Measurements from ENCODE around the gene ZGPAT. TPM values are rescaled to one million over a fixed set of nuclear protein-coding genes. Genes with fewer than 3 reads are reported as not detected.

The ZGPAT gene
- total and polyA plus RNA-seq, 10 of the 15 experiments (the other 5 are each of a cell fraction or from before 2014, with no cell fraction given), result 0.58 to 52.9 (median 18.0) TPM

DNA sequence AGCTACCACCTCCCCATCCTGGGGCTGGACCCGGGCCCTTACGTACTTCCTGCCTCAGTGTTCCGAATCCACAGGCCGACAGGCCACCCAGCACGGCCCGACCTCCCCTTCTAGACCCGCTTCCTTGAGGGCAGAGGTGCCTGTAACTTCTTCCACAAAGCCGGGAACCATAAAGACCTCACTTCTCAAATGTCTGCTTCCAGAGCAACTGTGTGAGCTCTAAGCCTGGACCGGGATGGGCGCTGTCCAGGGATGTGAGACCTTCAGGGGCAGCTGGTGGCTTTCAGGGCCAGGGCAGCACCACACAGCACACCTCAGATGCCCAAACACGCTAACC is 41.1 kb downstream of the ZGPAT start:
- no peak overlapping the region for H2AFZ ChIP-seq (ENCODE audit: control insufficient read depth, low read depth, low read length)
- no peaks in the 10 kb centered on the region for H4K20me1 ChIP-seq (ENCODE audit: control insufficient read depth, insufficient read depth)
- no peak overlapping the region for H3K9ac ChIP-seq (ENCODE audit: control insufficient read depth, insufficient read depth, low read length)
- ChIA-PET SMC1A (ENCODE audit: uncharacterized antibody, unreplicated experiment) (no interaction called here), CTCF (interaction anchor here (1.3 kb wide), 1 partner anchor 115 kb away, joined by 3 read pairs; no protein-coding TSS in a partner anchor), RAD21 (ENCODE audit: unreplicated experiment) (no interaction called here), POLR2A (no interaction called here)
- BruUV-seq (replicated peaks), result no TSS peak
- no peak for ATAC-seq
- no peaks in the 10 kb centered on the region for H3K27me3 ChIP-seq (replicated peaks in 1 of 2; ENCODE audit: control insufficient read depth in 2 of 2, insufficient read depth in 2 of 2, low read length in 1 of 2)
- DNase-seq (ENCODE audit: low read depth, low spot score), result no peak
- in situ Hi-C loops (cut with MboI), result no loop called here
- no peaks in the 10 kb centered on the region for H3K9me3 ChIP-seq (replicated peaks; ENCODE audit: control insufficient read depth, insufficient read depth, low read length)
- no peak overlapping the region for H3K27ac ChIP-seq (ENCODE audit: control insufficient read depth, insufficient read depth)
- intact Hi-C loops (cut with micrococcal nuclease; ENCODE audit: unreplicated experiment), result no loop called here
- H3K79me2 ChIP-seq (ENCODE audit: control insufficient read depth, insufficient read depth, low read length), result no peaks in the 10 kb centered on the region
- FAIRE-seq, result no peak
- TF ChIP-seq GATAD2B (conservative IDR thresholded peaks at IDR 0.05; ENCODE audit: low read depth) (no peak), SMC3 (IDR thresholded peaks at IDR 0.05; ENCODE audit: borderline replicate concordance, low read length) (no peak), ZNF622 (IDR thresholded peaks at IDR 0.05) (no peak), PAX8 (IDR thresholded peaks at IDR 0.05) (no peak), SIX5 (IDR thresholded peaks at IDR 0.05; ENCODE audit: low read depth, low read length, severe bottlenecking) (no peak), MTA3 (IDR thresholded peaks at IDR 0.05; ENCODE audit: borderline replicate concordance, low read length) (no peak), JUND (IDR thresholded peaks at IDR 0.05; ENCODE audit: low read depth, low read length) (no peak), ZNF24 (IDR thresholded peaks at IDR 0.05) (no peak), EGR1 (IDR thresholded peaks at IDR 0.05; ENCODE audit: borderline replicate concordance in 1 of 2, low read depth in 2 of 2, low read length in 2 of 2) (no peak)
- H3K4me2 ChIP-seq (ENCODE audit: control insufficient read depth, insufficient read depth), result no peak overlapping the region
- 71% methylated on average over 11 of the region's 11 CpGs for WGBS (ENCODE audit: insufficient coverage, insufficient replicate concordance, low lambda C conversion rate, missing lambda C conversion rate)
- H3K4me3 ChIP-seq, result no peak overlapping the region
- no peaks in the 10 kb centered on the region for H3K4me1 ChIP-seq (ENCODE audit: control insufficient read depth, insufficient read depth, low read length)
- no peaks in the 10 kb centered on the region; a peak in 1 of 4 replicates for H3K36me3 ChIP-seq (ENCODE audit: control insufficient read depth in 2 of 2, insufficient read depth in 2 of 2, low read length in 1 of 2)

Data from GM12878 (cell line).